ENCODE data around the gene PRCC. TPM values are rescaled to one million over a fixed set of nuclear protein-coding genes. Genes with fewer than 3 reads are reported as not detected.

Gene PRCC
- total and polyA plus RNA-seq, 2 of the 13 experiments (the other 11 are each of a cell fraction or from before 2014, with no cell fraction given) = 24.2 to 40.5 TPM

- TF ChIP-seq SAFB2 (CRISPR knock-in tag; IDR thresholded peaks at IDR 0.05; ENCODE audit: borderline replicate concordance, low read depth) = no peak
- peak; percentile 18; the same call in 1 of the 2 replicates for TF ChIP-seq RXRB (CRISPR knock-in tag; IDR thresholded peaks at IDR 0.05; ENCODE audit: borderline replicate concordance)
- no peak for TF ChIP-seq TOPORS (CRISPR knock-in tag; IDR thresholded peaks at IDR 0.05)
- TF ChIP-seq REXO4 (CRISPR knock-in tag; IDR thresholded peaks at IDR 0.05; ENCODE audit: borderline replicate concordance) = no peak
- TF ChIP-seq FLYWCH1 (CRISPR knock-in tag; IDR thresholded peaks at IDR 0.05) = no peak
- TF ChIP-seq JARID2 (CRISPR knock-in tag; IDR thresholded peaks at IDR 0.05; ENCODE audit: insufficient replicate concordance) = no peak
- no peak for TF ChIP-seq ZNF816 (CRISPR knock-in tag; IDR thresholded peaks at IDR 0.05; ENCODE audit: borderline replicate concordance)
- TF ChIP-seq ATF7-NPFF (CRISPR knock-in tag; IDR thresholded peaks at IDR 0.05; ENCODE audit: low read depth) = no peak
- peak; percentile 22 for TF ChIP-seq SKI (IDR thresholded peaks at IDR 0.05; ENCODE audit: partially characterized antibody)
- peak; percentile 59 for TF ChIP-seq TEAD3 (CRISPR knock-in tag; optimal IDR thresholded peaks at IDR 0.05; ENCODE audit: borderline replicate concordance)
- 0 out of 2 replicates have a peak, but pooled peaks have one; percentile 50 for TF ChIP-seq ZNF839 (CRISPR knock-in tag; IDR thresholded peaks at IDR 0.05; ENCODE audit: borderline replicate concordance)
- TF ChIP-seq ZNF761 (CRISPR knock-in tag; conservative IDR thresholded peaks at IDR 0.05) = no peak
- no peak for TF ChIP-seq MAFF (IDR thresholded peaks at IDR 0.05; ENCODE audit: low read depth, low read length)
- no peak for TF ChIP-seq ZNF513 (CRISPR knock-in tag; conservative IDR thresholded peaks at IDR 0.05)
- no peak for TF ChIP-seq RNF2 (conservative IDR thresholded peaks at IDR 0.05; ENCODE audit: low read depth)
- no peak for TF ChIP-seq BCL3 (CRISPR knock-in tag; IDR thresholded peaks at IDR 0.05)
- no peak for TF ChIP-seq REST (IDR thresholded peaks at IDR 0.05; ENCODE audit: borderline replicate concordance in 1 of 2, low read depth in 1 of 2, low read length in 2 of 2)
- no peak for TF ChIP-seq RNF219 (CRISPR knock-in tag; IDR thresholded peaks at IDR 0.05)
- no peak for TF ChIP-seq ZBTB1 (CRISPR knock-in tag; IDR thresholded peaks at IDR 0.05; ENCODE audit: borderline replicate concordance)
These were observed 20.4 kb upstream of the PRCC start (continued) for GRCh38 chr1:156746728-156747631.
